Measurements from ENCODE around the gene ARHGAP23.

- TF ChIP-seq EZH2phosphoT487 (conservative IDR thresholded peaks at IDR 0.05; ENCODE audit: low read length) = no peak
- TF ChIP-seq CTCF (IDR thresholded peaks at IDR 0.05; ENCODE audit: insufficient read depth, low read length, poor library complexity, severe bottlenecking) = no peak
Measured at GRCh38 chr17:38451840-38452529, 23.7 kb downstream of the ARHGAP23 start.
